ENCODE measurements around the gene C19orf85.

DNA sequence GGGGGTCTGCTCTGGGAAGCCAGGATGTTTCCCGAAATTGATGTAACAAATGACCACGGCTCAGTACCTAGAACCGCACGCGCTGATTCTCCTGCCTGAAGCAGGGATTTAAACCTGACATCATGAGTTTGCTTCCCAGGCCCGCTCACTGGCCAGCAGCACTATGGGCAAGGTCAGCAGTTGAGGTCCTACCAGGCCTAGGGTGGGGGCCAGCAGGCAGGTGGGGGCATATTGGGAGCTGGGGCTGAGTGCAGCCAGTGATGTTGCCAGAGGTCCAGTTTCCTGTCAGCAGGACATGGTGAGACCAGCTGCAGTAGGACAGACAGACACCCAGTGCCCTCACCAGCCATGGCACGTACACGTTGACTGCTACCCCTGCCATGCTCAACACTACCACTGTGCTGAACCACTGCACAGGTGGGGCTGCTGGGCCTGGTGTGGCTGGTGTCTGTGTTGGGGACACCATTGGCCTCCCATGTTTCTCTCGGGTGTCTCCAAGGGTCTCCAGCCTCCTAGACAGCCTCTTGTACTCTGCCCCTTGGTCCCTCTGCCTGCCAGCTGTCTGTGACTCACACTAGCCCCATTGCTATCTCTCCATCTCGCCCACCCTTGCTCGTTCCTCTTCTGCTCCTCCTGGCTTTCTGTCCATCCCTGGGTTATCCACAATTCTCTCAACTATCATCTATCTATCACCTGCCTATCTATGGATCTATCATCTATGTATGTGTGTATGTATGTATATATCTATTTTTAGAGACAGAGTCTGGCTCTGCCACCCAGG, 1.1 kb upstream of the C19orf85 start:
- TF ChIP-seq CBX8 (IDR thresholded peaks at IDR 0.05) (no peak), POLR2A (IDR thresholded peaks at IDR 0.05; ENCODE audit: low read length) (no peak), CEBPB (IDR thresholded peaks at IDR 0.05) (no peak)
